Suppressor macrophage (primary cell): ENCODE data around the gene PRRG4.
"Not testable (repeated sequence)": the region's sequence is repeated elsewhere in the genome, so short reads cannot be mapped to it uniquely, and the experiment has no call there.

Experiments
- DNase-seq, 4 experiments: peaks; one replicate each; pipeline ENCODE4 v3.0.0-alpha.2; 2020 to 2022

PRRG4 gene

DNA sequence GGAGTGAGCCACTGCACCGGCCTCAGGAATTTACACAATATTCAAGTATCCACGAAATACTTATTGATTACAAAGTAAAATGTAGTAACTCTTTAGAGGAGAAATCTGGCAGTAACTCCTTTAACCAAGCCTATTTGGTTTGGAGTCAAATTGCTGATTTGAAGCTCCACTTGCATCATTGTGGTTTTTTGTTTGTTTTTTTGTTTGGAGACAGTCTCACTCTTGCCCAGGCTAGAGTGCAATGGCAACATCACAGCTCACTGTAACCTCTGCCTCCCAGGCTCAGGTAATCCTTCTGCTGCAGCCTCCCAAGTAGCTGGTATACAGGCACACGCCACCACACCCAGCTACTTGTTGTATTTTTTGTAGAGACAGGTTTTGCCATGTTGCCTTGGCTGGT, 56.5 kb downstream of the PRRG4 start:
- no peak for DNase-seq

DNA sequence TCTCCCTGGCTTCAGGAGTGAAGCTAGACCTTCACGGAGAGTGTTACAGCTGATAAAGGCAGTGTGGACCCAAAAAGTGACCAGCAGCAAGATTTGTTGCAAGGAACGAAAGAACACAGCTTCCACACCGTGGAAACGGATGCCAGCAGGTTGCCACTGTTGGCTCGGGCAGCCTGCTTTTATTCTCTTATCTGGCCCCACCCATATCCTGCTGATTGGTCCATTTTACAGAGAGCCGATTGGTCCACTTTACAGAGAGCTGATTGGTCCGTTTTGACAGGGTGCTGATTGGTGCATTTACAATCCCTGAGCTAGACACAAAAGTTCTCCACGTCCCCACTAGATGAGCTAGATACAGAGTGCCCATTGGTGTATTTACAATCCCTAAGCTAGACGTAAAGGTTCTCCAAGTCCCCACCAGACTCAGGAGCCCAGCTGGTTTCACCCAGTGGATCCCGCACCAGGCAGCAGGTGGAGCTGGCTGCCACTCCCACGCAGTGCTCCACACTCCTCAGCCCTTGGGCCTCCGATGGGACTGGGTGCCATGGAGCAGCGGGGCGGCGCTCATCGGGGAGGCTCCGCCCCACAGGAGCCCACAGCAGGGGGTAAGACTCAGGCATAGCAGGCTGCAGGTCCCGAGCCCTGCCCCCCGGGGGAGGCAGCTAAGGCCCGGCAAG, 58.1 kb downstream of the PRRG4 start:
- DNase-seq: not testable (repeated sequence)

DNA sequence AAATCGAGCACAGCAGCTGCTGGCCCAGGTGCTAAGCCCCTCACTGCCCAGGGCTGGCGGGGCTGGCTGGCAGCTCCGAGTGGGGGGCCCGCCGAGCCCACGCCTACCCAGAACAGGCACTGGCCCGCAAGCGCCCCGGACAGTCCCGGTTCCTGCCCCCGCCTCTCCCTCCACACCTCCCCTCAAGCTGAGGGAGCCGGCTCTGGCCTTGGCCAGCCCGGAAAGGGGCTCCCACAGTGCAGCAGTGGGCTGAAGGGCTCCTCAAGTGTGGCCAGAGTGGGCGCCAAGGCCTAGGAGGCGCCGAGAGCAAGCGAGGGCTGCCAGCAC, 58.6 kb downstream of the PRRG4 start:
- DNase-seq: not testable (repeated sequence)

DNA sequence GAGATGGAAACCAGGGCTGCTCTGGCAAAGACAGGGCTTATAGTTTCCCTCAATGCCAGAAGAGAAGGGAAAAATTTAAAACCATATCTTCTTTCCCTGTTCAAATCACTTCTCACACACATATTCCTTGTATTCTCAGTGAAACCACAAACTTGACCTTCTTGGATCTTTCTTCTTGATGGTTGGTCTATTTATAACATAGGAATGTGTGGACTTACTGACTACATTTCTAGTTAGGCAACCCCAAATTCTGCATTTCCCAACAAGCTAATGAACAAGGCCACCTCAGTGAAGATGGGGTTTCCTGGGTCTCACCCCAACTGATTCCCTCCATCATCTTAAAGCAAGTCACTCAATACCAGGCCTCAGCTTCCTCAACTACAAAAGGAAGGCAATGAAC, 59.1 kb downstream of the PRRG4 start:
- DNase-seq: no peak

DNA sequence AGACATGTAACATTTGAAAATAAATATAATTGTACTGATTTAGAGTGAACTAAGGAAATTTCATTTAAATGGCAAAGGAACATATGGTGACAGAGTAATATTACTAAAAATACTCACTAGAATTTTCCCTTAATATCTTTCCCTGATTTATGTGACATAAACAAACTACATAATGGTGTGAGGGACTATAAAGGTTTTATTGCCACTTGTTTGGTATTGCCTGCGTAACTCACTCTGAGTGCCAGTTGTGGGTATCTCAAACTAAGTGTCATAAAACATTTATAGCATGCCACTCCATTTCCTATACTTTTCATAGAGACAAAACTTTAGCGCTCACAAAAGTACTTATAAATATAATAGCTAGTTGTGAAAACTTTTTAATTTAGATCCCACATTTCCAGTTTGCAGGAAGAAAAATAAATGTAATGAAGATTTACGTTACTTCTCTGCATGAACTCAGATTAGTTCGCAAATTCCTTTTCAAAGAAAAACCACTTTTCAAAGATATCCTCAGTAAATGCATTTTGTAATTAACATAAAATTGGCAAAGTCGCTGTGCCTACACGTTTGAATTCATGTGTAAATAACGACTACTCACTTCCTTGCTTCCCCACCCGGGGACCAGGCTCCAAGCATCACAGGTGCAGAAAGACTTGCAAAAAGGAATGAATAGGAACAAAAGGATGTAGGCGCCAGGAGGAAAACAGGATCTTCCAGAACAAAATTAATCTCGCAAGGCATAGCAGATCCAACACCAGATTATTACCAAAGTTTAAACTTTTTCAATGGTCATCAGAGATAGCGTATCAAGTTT, 61.3 kb downstream of the PRRG4 start:
- DNase-seq: no peak

DNA sequence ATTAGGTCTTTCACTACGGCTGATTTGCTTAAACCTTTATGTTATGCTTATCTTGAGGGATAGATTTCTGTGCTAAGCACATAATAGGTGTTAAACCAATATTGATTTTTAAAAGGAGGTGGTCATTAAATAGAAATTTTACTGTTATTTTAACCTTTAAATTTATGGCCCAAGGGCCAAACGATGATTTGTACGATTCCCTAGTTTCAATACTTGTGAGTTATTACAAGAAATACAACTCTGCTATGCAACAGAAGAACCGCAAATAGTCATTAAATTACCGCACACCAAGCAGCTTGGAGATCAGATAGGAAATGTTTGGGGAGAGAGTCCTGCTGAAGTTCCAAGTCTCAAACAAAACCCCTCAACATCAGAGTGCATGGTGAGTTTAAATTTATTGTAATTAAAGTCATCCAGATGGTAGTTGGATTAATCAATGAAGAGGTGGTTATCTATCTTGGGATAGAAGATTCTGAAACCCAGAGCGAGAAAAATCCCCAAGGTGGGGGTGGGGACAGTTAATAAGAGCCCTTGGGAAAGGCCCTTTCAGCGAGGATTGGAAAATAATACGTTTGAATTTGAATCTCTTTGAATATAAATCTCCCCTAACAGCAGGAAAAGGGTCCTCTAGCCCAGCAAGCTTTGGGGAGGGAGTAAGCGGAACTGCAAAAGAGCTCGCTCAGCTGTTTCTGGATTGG, 62.1 kb downstream of the PRRG4 start:
- DNase-seq: peak in 1 of 4 experiments; percentile 17

DNA sequence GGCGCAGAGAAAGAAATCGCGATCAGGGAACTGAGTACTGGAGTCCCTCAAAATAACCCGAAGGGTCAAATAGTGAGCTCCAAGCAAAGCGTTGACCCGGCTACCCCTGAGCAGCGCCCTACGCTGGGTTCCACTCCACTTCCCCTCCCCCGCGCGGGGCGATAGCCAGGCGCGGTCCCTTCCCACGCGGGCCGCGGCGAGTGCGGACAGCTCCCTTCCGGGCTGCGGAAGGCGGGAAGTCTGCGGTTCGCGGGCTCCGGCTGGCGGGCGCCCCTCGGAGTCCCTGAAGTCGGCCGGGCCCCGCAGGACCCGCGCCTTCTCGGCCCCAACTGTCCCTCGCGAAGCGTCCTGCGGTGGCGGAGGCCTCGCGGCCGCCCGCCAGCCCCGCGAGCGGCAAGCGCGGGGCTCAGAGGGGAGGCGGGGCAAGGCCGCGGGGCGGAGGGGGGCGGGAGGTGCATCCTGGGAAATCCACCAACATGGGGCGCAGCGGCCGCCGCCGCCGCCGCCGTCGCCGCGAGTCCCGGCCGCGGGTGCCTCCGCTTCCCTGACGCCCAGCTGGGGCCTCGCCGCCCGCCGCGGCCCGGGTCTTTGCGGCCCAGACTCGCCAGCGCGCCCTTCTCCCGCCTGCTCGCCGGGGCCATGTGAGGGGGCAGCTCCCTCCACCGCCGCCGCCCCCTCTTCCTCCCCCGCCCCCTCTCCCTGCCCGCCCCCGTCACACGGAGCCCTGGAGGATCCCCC, 62.8 kb downstream of the PRRG4 start, which contains the start of gene QSER1:
TSS of gene QSER1 (plus strand) at position 457 of the 738 bp plus-strand sequence. CDS start 315 bp downstream, outside the sequence.
- peak; percentile 71 to 89 (median 80) for DNase-seq

DNA sequence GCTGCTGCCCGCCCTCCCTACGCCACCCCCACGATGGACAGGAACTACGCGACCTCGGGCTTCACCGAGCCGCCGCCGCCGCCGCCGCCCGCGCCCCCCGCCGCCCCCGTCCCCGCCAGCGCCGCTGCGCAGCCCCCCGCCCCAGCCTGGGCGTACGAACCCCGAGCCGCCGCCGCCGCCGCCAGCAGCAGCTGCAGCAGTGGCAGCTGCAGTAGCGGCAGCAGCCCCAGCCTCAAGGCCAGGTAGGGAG, 63.3 kb downstream of the PRRG4 start:
- no peak for DNase-seq

DNA sequence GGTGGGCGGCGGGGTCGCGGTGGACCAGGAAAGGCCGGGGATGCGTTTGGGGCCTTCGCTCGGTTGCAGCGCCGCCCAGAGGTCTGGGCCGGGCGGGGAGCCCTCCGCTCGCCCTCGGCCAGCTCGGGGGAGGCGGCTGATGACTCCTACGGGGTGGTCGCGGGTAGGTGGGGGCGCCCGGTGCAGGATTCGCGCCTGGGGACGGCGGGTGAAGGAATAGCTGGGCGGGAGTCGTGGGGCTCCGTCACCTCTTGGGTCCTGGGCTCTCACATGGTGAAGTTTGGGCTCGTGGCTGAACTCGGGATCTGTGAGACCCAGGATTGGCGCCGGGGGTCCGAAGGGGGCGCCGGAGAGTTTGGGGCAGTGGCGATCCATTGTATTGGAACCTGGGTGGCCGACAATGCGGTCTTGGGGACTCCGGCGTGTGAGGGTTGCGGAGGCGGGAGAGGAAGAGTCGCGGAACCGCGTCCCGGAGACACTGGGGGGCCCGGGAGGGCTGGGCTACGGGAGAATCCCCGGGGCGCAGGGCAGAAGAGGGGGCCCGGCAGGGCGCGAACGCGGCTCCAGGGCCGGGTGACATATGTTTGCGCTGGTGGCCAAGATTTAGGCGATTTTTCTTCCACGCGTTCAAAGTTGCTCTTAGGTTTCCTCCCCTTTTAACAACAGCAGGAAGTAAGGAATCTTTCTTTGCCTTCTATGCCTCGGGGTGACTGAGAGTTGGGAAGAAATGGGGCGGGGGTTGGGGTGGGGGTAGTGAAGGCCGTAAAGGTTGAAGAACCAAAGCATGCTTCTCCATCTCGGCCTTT, 63.8 kb downstream of the PRRG4 start:
- DNase-seq: peak; percentile 38 to 78 (median 58)

DNA sequence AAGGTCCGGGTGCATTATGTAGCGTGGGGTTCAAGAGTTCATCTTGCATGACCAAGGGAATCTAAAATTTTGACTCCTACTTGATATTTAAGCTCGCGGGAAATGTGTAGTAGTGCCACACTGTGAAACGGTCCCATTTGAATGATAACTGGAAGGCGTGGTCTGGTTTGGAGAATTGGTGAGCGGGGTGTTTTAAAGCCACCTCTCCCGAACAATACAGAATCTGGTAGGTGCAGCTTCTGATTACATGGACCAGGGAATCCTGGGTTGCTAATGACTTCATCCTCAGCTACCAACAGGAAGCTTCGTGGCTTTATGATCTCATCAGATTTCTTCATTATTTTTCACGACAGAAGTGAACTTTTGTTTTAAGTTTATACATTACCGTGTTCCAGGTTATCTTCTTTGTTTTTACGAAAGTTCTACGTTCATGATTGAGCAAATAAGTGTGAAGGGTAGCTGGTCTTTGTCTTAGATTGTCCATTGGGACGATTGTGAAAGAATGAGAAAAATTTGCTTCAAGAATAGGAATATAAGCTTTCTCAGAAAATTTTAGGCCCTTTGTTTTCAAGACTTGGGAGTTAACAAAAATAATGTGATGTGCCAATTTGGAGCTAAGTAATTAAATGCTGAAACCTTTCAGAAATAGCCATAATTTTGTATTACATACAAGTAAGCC, 64.6 kb downstream of the PRRG4 start:
- peak; percentile 47 to 82 (median 72) for DNase-seq

DNA sequence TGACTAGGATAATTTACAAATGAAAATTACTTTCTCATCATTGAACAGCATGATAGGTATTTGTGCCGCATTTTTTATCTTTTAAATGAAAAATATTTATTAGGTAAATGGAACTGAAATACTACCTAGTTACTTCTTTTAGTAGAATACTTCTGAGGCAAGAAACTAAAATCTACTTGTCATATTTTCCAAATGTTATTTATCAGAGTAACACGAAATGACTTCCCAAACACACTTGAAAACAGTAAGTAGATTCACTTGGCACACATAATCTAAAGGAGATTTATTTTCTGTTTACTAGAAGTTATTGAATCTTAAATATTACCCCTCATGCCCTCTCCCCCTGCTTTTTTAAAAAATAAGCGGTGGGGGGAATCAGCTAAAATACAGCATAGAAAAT, 65.2 kb downstream of the PRRG4 start:
- no peak for DNase-seq

DNA sequence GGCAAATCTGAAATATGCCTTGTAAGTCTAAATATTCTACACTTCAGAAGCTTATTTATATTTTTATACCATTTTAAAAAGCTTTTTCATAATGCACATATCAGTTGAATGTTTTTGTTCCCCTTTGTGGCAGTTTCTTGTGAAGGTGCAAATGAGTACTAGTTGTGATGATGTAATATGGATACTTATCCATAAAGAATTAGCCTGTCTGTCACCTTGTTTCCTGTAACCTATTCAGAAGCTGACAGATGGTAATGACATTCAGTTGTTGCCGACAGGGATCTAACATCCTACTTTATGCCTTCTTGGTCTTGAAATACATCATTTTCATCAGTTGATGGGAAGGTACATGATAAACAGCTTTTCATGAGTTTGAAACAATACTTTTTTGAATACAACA, 65.7 kb downstream of the PRRG4 start:
- DNase-seq: no peak

DNA sequence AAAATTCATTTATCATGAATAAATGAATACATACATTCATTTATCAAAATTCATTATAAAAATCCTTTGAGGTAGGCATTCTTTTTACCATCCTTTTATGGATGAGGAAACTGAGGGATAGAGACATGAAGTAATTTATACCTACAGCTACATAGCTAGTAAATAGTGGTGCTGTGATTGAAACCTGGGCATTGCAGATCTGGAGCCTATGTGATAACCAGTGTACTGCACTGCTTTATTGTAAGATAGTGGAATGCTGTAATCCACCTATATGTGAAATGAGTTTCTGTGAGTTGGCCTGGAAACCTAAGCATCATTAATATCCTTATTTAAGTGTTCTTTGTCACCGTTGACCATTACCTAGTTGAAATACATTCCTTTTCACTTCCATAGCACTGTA, 67.4 kb downstream of the PRRG4 start:
- DNase-seq: no peak

DNA sequence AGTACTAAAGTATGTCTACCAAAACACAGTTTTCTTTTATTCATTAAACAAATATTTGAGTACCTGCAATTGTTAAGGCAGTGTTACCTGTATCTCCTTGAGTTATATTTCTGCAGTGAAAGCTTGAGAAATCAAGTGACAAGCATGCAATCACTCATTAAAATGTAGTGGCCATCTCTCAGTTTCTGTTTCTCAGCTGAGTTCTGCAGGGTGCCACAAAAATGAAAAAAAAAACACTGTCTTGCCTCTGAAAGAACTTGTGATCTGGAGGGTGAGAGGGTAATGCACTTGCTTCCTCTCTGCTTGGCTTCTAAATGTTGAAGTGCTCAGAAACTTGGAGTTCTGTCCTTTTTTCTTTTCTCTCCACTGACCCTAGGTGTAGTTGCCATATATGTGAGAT, 69.7 kb downstream of the PRRG4 start:
- peak; percentile 9 to 71 (median 56) for DNase-seq

DNA sequence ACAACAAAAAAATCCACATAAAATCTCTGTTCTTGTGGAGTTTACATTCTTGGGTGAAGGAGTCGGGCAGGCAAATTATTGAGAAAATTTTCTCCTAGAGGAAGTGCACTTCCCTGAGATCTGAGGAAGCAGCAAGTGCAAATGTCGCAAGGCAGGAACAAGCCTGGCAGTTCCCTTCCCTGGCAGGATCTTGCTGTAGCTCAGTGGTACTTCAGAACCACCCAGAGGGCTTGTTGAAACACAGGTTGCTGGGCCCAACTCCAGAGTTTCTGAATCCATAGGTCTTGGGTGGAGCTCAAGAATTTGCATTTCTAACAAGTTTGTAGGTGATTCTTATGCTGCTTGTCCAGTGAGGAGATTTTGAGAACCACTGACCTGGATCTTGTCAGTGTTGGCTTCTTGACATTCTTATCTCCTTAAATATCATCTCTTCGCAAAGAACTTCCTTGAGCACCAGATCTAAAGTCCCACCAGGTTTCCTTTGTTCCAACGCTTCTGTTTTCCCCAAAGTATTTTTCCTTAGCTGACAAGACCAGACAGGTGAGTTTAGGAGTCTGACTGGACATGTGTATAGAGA, 72.5 kb downstream of the PRRG4 start:
- DNase-seq: peak; percentile 64 to 81 (median 80)

DNA sequence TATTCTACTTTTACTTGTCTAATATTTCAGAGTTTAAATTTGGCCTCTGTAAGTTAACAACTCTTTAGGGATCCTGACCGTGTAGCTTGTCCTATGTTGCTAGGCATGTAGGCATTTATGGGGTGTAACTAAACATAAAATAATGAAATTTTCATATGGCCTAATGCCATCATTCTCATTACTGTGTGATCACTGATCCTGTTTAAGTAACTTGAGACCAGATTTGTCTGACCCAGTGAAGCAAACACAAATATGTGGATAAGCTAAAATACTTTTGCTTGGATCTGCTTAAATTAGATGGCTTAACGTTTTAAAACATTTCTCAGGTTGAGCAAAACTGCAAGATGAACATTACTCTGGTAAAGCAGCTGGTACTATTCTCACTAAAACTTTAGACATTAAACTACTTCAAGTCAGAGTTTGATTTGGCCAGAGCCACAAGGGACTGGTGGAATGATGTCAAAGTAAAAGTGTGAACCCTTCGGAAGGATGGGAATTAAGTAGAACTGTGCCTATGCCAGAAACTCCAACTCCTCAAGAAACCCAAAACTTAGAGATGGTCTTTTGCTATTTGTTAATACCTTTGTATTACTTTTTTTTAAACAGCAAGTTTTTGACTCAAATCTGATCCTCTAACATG, 75.4 kb downstream of the PRRG4 start:
- DNase-seq: no peak
